Endothelial cell of umbilical vein (primary cell): ENCODE results near the gene TREML1. TPM values are rescaled to one million over a fixed set of nuclear protein-coding genes. Genes with fewer than 3 reads are reported as not detected.

Experiments
- BruUV-seq: library from RNA; stranded (reverse); fragments of 400-500 nt; replicated peaks from 2 replicates; lab custom pipeline; 2021; lab: Mats Ljungman, UMichigan
- CTCF ChIA-PET: fragments of 300-600, 350-600 bp; sonication (Branson Sonifier 250); formaldehyde crosslinking; loops from one replicate; lab custom pipeline; 2021; ENCODE audit warnings: antibody characterized with exemption, inconsistent platforms; lab: Charles Lee
- POLR2A ChIA-PET: fragments of 300-600, 350-600 bp; sonication (Branson Sonifier 250); formaldehyde crosslinking; loops from one replicate; lab custom pipeline; 2021; ENCODE audit warnings: antibody characterized with exemption, inconsistent platforms; lab: Charles Lee
- DNase-seq: peaks from one replicate; pipeline ENCODE4 v3.0.0-alpha.2; 2011; ENCODE audit warnings: low read depth, low spot score
- FAIRE-seq: peaks from 2 replicates; lab custom pipeline; 2011; peaks lifted over from hg19 to GRCh38; lab: Jason Lieb, UNC
- H2AFZ ChIP-seq: 2 replicates; pipeline ENCODE4 v1.6.0; 2012; ENCODE audit warnings: low read depth, low read length, control low read depth, inconsistent platforms
- H3K27ac ChIP-seq: 2 replicates; pipeline ENCODE4 v1.5.1; 2011; ENCODE audit warnings: low read depth, mild to moderate bottlenecking, control low read depth, low read length, moderate library complexity; ENCODE audit not compliant: insufficient read depth
- H3K27me3 ChIP-seq, 2 experiments: 2 replicates each; pipeline versions ENCODE4 v1.6.0 to v1.6.1; 2011; ENCODE audit warnings: low read length in 2 of 2, mixed read lengths in 1 of 2; ENCODE audit not compliant: control insufficient read depth in 2 of 2, insufficient read depth in 2 of 2
- H3K36me3 ChIP-seq, 2 experiments: 2 replicates in 1 of 2; 3 replicates in 1 of 2; pipeline ENCODE4 v1.5.1; 2011; ENCODE audit warnings: low read length in 2 of 2, mild to moderate bottlenecking in 1 of 2, moderate library complexity in 1 of 2; ENCODE audit not compliant: control insufficient read depth in 2 of 2, insufficient read depth in 2 of 2; ENCODE audit errors: extremely low read depth in 1 of 2
- H3K4me1 ChIP-seq: 3 replicates; pipeline ENCODE4 v1.5.1; 2011; ENCODE audit warnings: mild to moderate bottlenecking, low read length; ENCODE audit not compliant: control insufficient read depth, insufficient read depth; ENCODE audit errors: extremely low read depth
- H3K4me2 ChIP-seq: 2 replicates; pipeline ENCODE4 v1.6.1; 2011; ENCODE audit warnings: low read length, control low read depth, mixed read lengths; ENCODE audit not compliant: insufficient read depth
- H3K4me3 ChIP-seq, 3 experiments: fragments of 200-600 bp in 1 of 3; sonication (generic), shearing (Covaris generic) in 1 of 3; replicated peaks in 1 of 3; 2 replicates each; pipeline ENCODE4 v1.5.1; 2011 to 2016; ENCODE audit warnings: control low read depth in 3 of 3, low read length in 3 of 3, mild to moderate bottlenecking in 2 of 3, inconsistent platforms in 1 of 3, low read depth in 1 of 3, moderate library complexity in 1 of 3; ENCODE audit not compliant: insufficient read depth in 1 of 3
- H3K79me2 ChIP-seq: 2 replicates; pipeline ENCODE4 v1.6.0; 2012; ENCODE audit warnings: low read length, inconsistent platforms; ENCODE audit not compliant: control insufficient read depth, insufficient read depth
- H3K9ac ChIP-seq: replicated peaks from 2 replicates; pipeline ENCODE3; 2011; ENCODE audit warnings: low read length, control low read depth; ENCODE audit not compliant: insufficient read depth; ENCODE audit errors: extremely low read depth
- H3K9me1 ChIP-seq: replicated peaks from 3 replicates; pipeline ENCODE4 v1.6.0; 2011; ENCODE audit warnings: mild to moderate bottlenecking, low read length; ENCODE audit not compliant: control insufficient read depth, insufficient read depth; ENCODE audit errors: extremely low read depth
- H3K9me3 ChIP-seq: replicated peaks from 2 replicates; pipeline ENCODE4 v1.5.1; 2012; ENCODE audit warnings: low read length, inconsistent platforms; ENCODE audit not compliant: control insufficient read depth, insufficient read depth
- H4K20me1 ChIP-seq: replicated peaks from 2 replicates; pipeline ENCODE3; 2011; ENCODE audit warnings: mild to moderate bottlenecking, low read length; ENCODE audit not compliant: control insufficient read depth, insufficient read depth; ENCODE audit errors: extremely low read depth
- EZH2 ChIP-seq: IDR thresholded peaks from 2 replicates; pipeline ENCODE4 v1.6.1; 2012; ENCODE audit warnings: borderline replicate concordance, low read depth, mild to moderate bottlenecking, moderate library complexity, low read length, inconsistent platforms; ENCODE audit not compliant: severe bottlenecking
- FOS ChIP-seq: IDR thresholded peaks from 2 replicates; pipeline ENCODE4 v1.6.1; 2011; ENCODE audit warnings: mild to moderate bottlenecking, low read length, moderate library complexity, borderline replicate concordance; ENCODE audit not compliant: insufficient read depth
- GATA2 ChIP-seq: IDR thresholded peaks from 2 replicates; pipeline ENCODE4 v1.7.0; 2011; ENCODE audit warnings: low read depth, mild to moderate bottlenecking, moderate library complexity, mixed read lengths, low read length; ENCODE audit not compliant: insufficient read length, insufficient read depth
- JUN ChIP-seq: IDR thresholded peaks from 2 replicates; pipeline ENCODE4 v1.6.1; 2011; ENCODE audit warnings: borderline replicate concordance, low read depth; ENCODE audit not compliant: insufficient read length, insufficient read depth
- MYC ChIP-seq: IDR thresholded peaks from one replicate; pipeline ENCODE4 v1.6.1; 2011; ENCODE audit warnings: mild to moderate bottlenecking, low read depth, low read length
- POLR2A ChIP-seq: IDR thresholded peaks from 2 replicates; pipeline ENCODE4 v1.6.1; 2012; ENCODE audit warnings: low read depth, mild to moderate bottlenecking, control low read depth, low read length
- POLR2AphosphoS5 ChIP-seq: IDR thresholded peaks from 2 replicates; pipeline ENCODE4 v1.6.1; 2012; ENCODE audit warnings: low read depth, mild to moderate bottlenecking, control low read depth, low read length, moderate library complexity; ENCODE audit not compliant: insufficient read depth
- dilution Hi-C: fragments of 300-500 bp; cut with MboI; formaldehyde crosslinking; loops from one replicate; pipeline ENCODE4 v1.15.0; 2019; ENCODE audit warnings: low sequenced_read_pairs; ENCODE audit not compliant: extremely low pct_ligation_motif_present
- intact Hi-C: fragments of 100-400 bp; cut with micrococcal nuclease; formaldehyde crosslinking; loops from one replicate; pipeline ENCODE4 v1.10.0; 2022
- polyA plus RNA-seq, 4 experiments: library from polyadenylated mRNA; depleted of rRNA in 3 of 4; stranded (reverse) in 3 of 4; unstranded in 1 of 4; fragments of >200 nt; gene quantifications; 2 replicates each; pipeline versions ENCODE4 v1.2.1 to v1.2.3, GENCODE V29; 2011 to 2012; ENCODE audit warnings: missing spikeins in 1 of 4
- total RNA-seq: library from RNA; stranded (reverse); gene quantifications from 2 replicates; pipeline ENCODE4 v1.2.3, GENCODE V29; 2021
- TF ChIP-seq, protein P1 (sequence below), 2 donors: IDR thresholded peaks; 1 replicate in 1 of 2; 2 replicates in 1 of 2; pipeline ENCODE4 v1.5.1; 2011; ENCODE audit warnings: low read length in 2 of 2, mild to moderate bottlenecking in 2 of 2, moderate library complexity in 2 of 2, control low read depth in 1 of 2, inconsistent platforms in 1 of 2, low read depth in 1 of 2; ENCODE audit not compliant: insufficient read depth in 1 of 2; ENCODE audit errors: extremely low read depth in 1 of 2
- TF ChIP-seq, protein P2 (sequence below): IDR thresholded peaks from 2 replicates; pipeline ENCODE4 v1.6.1; 2011; ENCODE audit not compliant: insufficient read depth, insufficient read length

Gene TREML1
- total and polyA plus RNA-seq, 2 donors (not counting 3 experiments of a cell fraction or from before 2014, with no cell fraction given), result not detected

DNA sequence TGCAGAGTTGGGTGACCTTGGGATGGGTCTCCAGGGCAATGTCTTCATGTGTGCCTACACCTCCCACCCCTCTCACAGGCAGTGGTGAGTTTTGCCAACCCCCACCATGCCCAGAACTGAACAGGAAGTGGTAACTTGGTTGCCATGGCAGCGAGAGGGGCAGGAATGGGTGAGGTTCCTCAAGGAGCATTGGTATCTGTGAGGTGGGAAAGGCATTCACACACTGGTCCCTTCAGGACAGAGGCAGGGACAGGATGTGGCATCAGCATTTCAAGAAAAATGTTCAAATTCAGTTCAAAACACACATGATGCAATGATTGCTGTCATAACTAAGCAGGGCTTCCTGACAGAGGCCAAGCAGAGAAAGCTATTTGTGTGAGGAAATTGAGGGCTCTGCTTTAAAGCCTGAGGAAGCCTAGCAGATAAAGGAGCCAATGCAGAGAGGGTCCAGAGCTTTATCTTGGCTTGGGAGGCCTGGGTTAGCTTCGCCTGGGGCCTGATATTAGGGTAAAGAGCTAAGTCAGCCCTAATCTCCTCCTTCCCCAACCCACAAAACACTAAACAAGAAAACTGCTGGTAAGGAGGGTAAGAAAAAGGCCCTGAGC is 46.3 kb upstream of the TREML1 start:
- H3K9ac ChIP-seq, result no peak overlapping the region
- H3K27ac ChIP-seq, result no peak overlapping the region
- H3K36me3 ChIP-seq, result no peaks in the 10 kb centered on the region
- H3K9me1 ChIP-seq, result no peaks in the 10 kb centered on the region
- intact Hi-C loops (no loop called here), dilution Hi-C loops (no loop called here)
- no peak for DNase-seq
- peaks cover 3 to 6% of the 10 kb centered on the region in 2 experiments for H3K27me3 ChIP-seq
- H3K4me1 ChIP-seq, result no peaks in the 10 kb centered on the region
- no peaks in the 10 kb centered on the region for H3K79me2 ChIP-seq
- H2AFZ ChIP-seq, result no peak overlapping the region
- TF ChIP-seq POLR2A (no peak), FOS (no peak), POLR2AphosphoS5 (no peak), JUN (no peak), GATA2 (no peak), MYC (no peak), EZH2 (no peak)
- TF ChIP-seq, protein P1, sequence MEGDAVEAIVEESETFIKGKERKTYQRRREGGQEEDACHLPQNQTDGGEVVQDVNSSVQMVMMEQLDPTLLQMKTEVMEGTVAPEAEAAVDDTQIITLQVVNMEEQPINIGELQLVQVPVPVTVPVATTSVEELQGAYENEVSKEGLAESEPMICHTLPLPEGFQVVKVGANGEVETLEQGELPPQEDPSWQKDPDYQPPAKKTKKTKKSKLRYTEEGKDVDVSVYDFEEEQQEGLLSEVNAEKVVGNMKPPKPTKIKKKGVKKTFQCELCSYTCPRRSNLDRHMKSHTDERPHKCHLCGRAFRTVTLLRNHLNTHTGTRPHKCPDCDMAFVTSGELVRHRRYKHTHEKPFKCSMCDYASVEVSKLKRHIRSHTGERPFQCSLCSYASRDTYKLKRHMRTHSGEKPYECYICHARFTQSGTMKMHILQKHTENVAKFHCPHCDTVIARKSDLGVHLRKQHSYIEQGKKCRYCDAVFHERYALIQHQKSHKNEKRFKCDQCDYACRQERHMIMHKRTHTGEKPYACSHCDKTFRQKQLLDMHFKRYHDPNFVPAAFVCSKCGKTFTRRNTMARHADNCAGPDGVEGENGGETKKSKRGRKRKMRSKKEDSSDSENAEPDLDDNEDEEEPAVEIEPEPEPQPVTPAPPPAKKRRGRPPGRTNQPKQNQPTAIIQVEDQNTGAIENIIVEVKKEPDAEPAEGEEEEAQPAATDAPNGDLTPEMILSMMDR (IDR thresholded peaks at IDR 0.05; ENCODE audit: extremely low read depth in 1 of 2, insufficient read depth in 1 of 2, low read depth in 1 of 2, low read length in 2 of 2), result no peak
- TF ChIP-seq, protein P2, sequence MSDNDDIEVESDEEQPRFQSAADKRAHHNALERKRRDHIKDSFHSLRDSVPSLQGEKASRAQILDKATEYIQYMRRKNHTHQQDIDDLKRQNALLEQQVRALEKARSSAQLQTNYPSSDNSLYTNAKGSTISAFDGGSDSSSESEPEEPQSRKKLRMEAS, result no peak
- POLR2A ChIA-PET, result no interaction called here
- CTCF ChIA-PET, result interaction anchor here (1.1 to 1.2 kb wide), 2 partner anchors 9 to 13 kb away, joined by 4 read pairs; no protein-coding TSS in a partner anchor
- H3K4me2 ChIP-seq, result no peak overlapping the region
- H4K20me1 ChIP-seq, result no peaks in the 10 kb centered on the region
- no peaks in the 10 kb centered on the region for H3K9me3 ChIP-seq
- no peak overlapping the region for H3K4me3 ChIP-seq
- no peak for FAIRE-seq
- no TSS peak for BruUV-seq
